Panc1 (cell line): ENCODE results near the gene ADK.

Source experiments
- POLR2AphosphoS5 ChIP-seq: IDR thresholded peaks from 2 replicates; pipeline ENCODE4 v1.6.1; 2012; ENCODE audit warnings: mild to moderate bottlenecking, low read depth, low read length, moderate library complexity
- TF ChIP-seq, protein P1 (sequence below): fragments of 450-650 bp; IDR thresholded peaks from 2 replicates; pipeline ENCODE4 v1.5.1; 2017; ENCODE audit warnings: mild to moderate bottlenecking

DNA sequence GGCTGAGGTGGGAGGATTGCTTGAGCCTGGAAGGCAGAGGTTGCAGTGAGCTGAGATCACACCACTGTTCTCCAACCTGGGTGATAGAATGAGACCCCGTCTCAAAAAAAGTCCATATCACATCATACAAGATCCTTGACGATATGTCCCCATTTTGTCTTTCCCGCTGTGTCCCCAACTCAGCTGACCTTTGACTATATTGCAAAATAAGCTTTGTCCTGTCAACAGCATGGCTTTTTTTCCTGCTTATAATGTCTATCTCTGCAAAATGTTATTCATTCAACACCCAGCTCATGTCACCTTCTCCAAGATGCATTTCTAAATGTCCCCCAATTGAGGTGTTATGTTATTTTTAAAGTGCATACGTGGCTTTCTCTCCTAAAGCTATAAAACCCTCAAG lies 539.4 kb downstream of the ADK start:
- TF ChIP-seq, protein P1, sequence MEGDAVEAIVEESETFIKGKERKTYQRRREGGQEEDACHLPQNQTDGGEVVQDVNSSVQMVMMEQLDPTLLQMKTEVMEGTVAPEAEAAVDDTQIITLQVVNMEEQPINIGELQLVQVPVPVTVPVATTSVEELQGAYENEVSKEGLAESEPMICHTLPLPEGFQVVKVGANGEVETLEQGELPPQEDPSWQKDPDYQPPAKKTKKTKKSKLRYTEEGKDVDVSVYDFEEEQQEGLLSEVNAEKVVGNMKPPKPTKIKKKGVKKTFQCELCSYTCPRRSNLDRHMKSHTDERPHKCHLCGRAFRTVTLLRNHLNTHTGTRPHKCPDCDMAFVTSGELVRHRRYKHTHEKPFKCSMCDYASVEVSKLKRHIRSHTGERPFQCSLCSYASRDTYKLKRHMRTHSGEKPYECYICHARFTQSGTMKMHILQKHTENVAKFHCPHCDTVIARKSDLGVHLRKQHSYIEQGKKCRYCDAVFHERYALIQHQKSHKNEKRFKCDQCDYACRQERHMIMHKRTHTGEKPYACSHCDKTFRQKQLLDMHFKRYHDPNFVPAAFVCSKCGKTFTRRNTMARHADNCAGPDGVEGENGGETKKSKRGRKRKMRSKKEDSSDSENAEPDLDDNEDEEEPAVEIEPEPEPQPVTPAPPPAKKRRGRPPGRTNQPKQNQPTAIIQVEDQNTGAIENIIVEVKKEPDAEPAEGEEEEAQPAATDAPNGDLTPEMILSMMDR = no peak
- TF ChIP-seq POLR2AphosphoS5 = no peak
